NCI-H1417 treated with DMSO at 0.1 percent for 48 hours (cell line): ENCODE data around the gene PLCB3.

Experiments
- DNase-seq: peaks from one replicate; lab custom pipeline; 2025; lab: John Stamatoyannopoulos, UW

The PLCB3 gene

GRCh38 chr11:64222651-64223000 is 28.7 kb upstream of the PLCB3 start:
- no peak for DNase-seq

- no peak for DNase-seq
Measured at GRCh38 chr11:64223001-64223651, 28.2 kb upstream of the PLCB3 start.

DNA sequence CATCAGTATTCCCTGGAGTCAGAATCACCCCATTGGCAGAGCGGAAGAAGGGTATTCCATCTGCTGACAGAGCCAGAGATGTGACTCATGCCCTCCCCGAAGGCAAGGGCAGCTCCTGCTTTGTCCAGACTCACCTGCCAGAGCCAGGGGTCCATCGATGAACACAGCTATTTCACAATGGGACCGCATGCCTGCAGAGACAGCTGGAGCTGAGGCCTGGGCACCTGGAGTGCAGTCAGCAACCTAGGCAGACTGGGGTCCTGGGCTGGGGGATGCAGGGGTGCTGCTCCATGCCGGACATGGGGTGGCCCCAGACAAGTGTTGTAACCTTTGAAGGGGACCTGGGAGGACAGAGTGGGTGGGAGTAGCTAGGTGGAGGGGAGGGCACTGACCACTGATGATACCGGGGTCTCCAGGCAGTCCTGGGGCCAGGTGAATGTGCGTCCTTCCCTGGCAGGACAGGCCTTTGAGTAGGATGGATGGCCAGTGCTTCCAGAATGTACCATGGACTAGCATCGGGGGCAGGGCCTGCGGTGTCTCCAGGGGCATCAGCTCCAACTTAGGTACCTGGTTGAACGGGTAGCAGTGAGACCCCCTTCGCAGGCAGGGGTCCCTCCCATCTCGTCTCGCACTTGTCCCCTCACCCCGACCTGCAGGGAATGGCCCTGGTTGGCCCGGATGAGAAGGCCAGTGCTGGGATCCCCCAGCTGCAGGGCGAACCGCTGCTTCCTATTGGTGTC is 27.0 kb upstream of the PLCB3 start:
- DNase-seq: no peak

GRCh38 chr11:64224891-64225607 is 26.3 kb upstream of the PLCB3 start:
- DNase-seq: no peak

- no peak for DNase-seq
Measured at GRCh38 chr11:64225608-64226506, 25.5 kb upstream of the PLCB3 start, which contains the start of the genes NUDT22 and TRPT1. TSS of gene NUDT22 (plus strand) at chr11:64226274. CDS start at chr11:64226653, 379 bp downstream. TSS of gene TRPT1 (minus strand) at chr11:64226186. CDS start at chr11:64225860, 326 bp downstream.

- DNase-seq: no peak
Measured at GRCh38 chr11:64226507-64227051, 24.8 kb upstream of the PLCB3 start.

- DNase-seq: no peak
Measured at GRCh38 chr11:64227405-64227956, 23.8 kb upstream of the PLCB3 start.

DNA sequence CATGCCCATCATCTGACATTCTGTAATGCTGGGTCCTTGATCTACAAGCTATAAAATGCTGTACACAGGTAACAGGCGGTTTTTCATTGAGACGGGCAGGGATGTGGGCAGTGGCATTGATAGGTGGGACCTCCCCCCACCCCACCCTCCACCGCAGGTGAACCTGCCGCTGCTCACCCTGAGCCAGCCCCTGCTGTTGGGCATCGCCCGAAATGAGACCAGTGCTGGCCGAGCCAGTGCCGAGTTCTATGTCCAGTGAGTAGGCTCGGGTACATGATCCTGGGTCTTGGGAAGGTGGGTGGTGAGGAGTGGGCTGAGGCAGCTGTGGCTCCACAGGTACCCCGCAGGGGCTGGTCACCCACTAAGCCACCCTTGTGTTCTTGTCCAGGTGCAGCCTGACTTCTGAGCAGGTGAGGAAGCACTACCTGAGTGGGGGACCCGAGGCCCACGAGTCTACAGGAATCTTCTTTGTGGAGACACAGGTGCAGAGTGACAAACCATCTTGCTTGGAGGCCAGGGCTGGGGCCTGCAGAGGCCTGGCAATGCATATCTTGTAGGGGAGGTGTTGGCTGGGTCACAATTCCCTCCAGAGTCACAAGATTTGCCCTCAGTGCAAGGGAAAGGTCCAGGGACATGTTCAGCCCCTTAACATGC is 22.1 kb upstream of the PLCB3 start:
- no peak for DNase-seq

DNA sequence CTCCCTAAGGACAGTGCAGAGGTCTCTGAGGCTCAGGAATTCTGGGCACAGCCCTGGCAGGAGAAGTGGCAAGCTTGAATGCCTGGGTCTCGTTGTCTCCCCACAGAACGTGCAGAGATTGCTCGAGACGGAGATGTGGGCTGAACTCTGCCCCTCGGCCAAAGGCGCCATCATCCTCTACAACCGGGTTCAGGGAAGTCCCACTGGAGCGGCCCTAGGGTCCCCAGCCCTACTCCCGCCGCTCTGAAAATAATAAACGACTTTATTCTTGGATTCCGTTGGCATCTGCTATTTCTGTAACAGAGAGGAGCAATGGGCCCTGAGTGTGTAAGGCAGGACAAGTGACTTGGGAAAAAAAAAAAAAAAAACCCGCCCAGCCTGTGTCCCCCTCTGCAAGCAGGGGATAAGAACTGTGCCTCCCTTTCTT is 21.6 kb upstream of the PLCB3 start:
- DNase-seq: no peak

GRCh38 chr11:64230171-64230984 is 21.0 kb upstream of the PLCB3 start, which contains the start of gene DNAJC4:
TSS of gene DNAJC4 (plus strand) at chr11:64230548. CDS start at chr11:64230855, 307 bp downstream.
- DNase-seq: peak; percentile 93

DNA sequence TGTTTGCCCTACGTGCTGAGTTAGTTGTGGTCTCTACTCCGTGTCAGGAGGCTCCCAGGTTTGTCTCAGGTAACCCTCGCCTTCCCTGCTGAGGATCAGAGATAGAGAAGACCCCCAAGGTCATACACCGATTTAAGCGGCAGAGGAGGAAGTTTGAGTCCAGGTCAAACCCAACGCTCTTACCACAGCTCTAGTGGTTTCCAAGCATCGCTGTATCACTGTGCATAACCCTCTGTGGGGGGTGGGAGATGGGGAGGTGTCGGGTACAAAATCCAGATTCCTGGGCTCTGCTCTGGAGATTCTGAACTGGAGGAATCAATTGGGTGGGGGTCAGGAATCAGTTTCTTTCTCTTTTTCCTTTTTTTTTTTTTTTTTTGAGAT is 20.4 kb upstream of the PLCB3 start:
- DNase-seq: no peak

DNA sequence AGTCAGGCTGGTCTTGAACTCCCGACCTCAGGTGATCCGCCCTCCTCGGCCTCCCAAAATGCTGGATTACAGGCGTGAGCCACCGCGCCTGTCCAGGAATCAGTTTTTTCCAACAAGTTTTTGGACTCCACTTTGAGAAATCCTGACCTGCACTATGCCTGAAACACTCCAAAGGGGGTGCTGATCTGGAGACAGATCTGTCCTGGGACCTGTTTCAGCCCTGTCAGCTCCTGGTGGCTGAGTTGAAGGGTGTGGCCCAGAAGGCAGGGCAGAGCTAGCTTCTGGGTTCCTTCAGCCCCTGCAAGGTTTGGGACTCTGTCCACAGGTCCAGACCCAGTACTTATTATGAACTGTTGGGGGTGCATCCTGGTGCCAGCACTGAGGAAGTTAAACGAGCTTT is 19.8 kb upstream of the PLCB3 start:
- no peak for DNase-seq

DNA sequence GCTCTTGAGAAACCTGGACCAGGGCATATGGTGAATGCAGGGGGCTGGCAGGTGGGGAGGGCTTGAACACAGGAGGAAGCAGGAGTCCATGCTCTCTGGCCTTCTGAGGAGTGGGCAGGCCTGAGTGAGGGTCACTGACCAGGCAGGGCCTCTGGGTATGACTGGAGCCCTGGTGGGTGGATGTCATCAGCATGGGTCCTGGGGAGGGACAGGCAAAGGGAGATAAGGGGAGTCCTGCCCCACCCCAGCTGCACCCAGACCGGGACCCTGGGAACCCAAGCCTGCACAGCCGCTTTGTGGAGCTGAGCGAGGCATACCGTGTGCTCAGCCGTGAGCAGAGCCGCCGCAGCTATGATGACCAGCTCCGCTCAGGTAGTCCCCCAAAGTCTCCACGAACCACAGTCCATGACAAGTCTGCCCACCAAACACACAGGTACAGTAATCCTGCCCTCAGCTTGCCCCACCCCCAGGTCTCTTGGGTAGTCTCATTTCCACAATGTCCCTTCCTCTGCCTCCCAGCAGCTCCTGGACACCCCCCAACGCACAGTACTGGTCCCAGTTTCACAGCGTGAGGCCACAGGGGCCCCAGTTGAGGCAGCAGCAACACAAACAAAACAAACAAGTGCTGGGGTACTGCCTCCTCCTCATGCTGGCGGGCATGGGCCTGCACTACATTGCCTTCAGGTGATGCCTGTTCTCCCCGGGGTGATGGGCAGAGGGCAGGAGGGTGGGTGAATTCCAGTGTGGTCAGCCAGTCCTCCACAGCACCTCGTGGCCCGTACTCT is 19.0 kb upstream of the PLCB3 start:
- no peak for DNase-seq

DNA sequence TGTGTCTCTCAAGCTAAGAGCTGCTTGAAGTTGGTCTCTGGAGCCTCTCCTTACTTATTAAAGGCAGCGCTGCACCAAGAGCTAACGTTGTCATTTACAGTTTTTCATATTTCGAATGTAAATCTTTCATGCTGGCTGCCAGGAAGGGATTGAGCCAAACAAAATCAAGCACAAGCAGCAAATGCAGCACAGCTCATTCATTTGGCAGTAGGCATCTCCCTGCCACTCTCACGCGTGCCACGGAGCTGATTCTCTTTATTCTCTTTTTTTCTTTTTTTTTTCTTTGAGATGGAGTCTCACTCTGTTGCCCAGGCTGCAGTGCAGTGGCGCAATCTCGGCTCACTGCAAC is 18.4 kb upstream of the PLCB3 start:
- DNase-seq: no peak

GRCh38 chr11:64233913-64234586 is 17.3 kb upstream of the PLCB3 start, which contains the start of gene VEGFB:
TSS of gene VEGFB (plus strand) at chr11:64234584. CDS start at chr11:64234834, 250 bp downstream.
- no peak for DNase-seq

GRCh38 chr11:64234647-64235379 is 16.5 kb upstream of the PLCB3 start:
- DNase-seq: no peak

GRCh38 chr11:64235437-64236161 is 15.7 kb upstream of the PLCB3 start:
- DNase-seq: no peak
